Fibroblast of lung (primary cell): ENCODE data around the gene GRP. TPM values are rescaled to one million over a fixed set of nuclear protein-coding genes. Genes with fewer than 3 reads are reported as not detected.

Source experiments
- DNase-seq, 2 donors: peaks; one replicate each; pipeline versions ENCODE4 v3.0.0 to v3.0.0-alpha.2; 2010; ENCODE audit warnings: low read depth in 2 of 2
- H2AFZ ChIP-seq: 2 replicates; pipeline ENCODE4 v1.5.1; 2012; ENCODE audit warnings: low read length, control low read depth, inconsistent platforms
- H3K27ac ChIP-seq: 2 replicates; pipeline ENCODE4 v1.5.1; 2011; ENCODE audit warnings: low read length, control low read depth; ENCODE audit not compliant: insufficient read depth
- H3K27me3 ChIP-seq: 2 replicates; pipeline ENCODE4 v1.5.1; 2011; ENCODE audit warnings: mild to moderate bottlenecking, low read length; ENCODE audit not compliant: control insufficient read depth, insufficient read depth
- H3K36me3 ChIP-seq: 2 replicates; pipeline ENCODE4 v1.5.1; 2011; ENCODE audit warnings: low read length; ENCODE audit not compliant: control insufficient read depth, insufficient read depth
- H3K4me1 ChIP-seq: 2 replicates; pipeline ENCODE4 v1.5.1; 2011; ENCODE audit warnings: low read length; ENCODE audit not compliant: control insufficient read depth, insufficient read depth; ENCODE audit errors: extremely low read depth
- H3K4me2 ChIP-seq: 2 replicates; pipeline ENCODE4 v1.5.1; 2011; ENCODE audit warnings: low read length, control low read depth; ENCODE audit not compliant: insufficient read depth; ENCODE audit errors: extremely low read depth
- H3K4me3 ChIP-seq, 4 experiments: fragments of 200-600 bp in 1 of 4; sonication (generic) in 1 of 4; replicated peaks in 1 of 4; 2 replicates each; pipeline ENCODE4 v1.5.1; 2011 to 2016; ENCODE audit warnings: low read length in 4 of 4, low read depth in 3 of 4, mild to moderate bottlenecking in 3 of 4, control low read depth in 2 of 4, inconsistent platforms in 1 of 4, mixed read lengths in 1 of 4; ENCODE audit not compliant: insufficient read depth in 1 of 4; ENCODE audit errors: control extremely low read depth in 1 of 4
- H3K79me2 ChIP-seq: 2 replicates; pipeline ENCODE4 v1.5.1; 2012; ENCODE audit warnings: mild to moderate bottlenecking, low read length, inconsistent platforms; ENCODE audit not compliant: control insufficient read depth, insufficient read depth
- H3K9ac ChIP-seq: 2 replicates; pipeline ENCODE4 v1.5.1; 2011; ENCODE audit warnings: mild to moderate bottlenecking, low read length, control low read depth; ENCODE audit not compliant: insufficient read depth
- H3K9me3 ChIP-seq: 2 replicates; pipeline ENCODE4 v1.5.1; 2012; ENCODE audit warnings: low read depth, low read length; ENCODE audit not compliant: control insufficient read depth, insufficient read depth
- H4K20me1 ChIP-seq: 2 replicates; pipeline ENCODE4 v1.5.1; 2011; ENCODE audit warnings: low read length; ENCODE audit not compliant: control insufficient read depth, insufficient read depth; ENCODE audit errors: extremely low read depth
- CTCF ChIP-seq, 2 donors: IDR thresholded peaks in 1 of 2; conservative IDR thresholded peaks in 1 of 2; 1 replicate in 1 of 2; 2 replicates in 1 of 2; pipeline ENCODE4 v1.5.1; 2011 to 2012; ENCODE audit warnings: low read length in 2 of 2, control low read depth in 1 of 2, inconsistent platforms in 1 of 2, low read depth in 1 of 2, mild to moderate bottlenecking in 1 of 2
- EZH2 ChIP-seq: IDR thresholded peaks from 2 replicates; pipeline ENCODE4 v1.5.1; 2012; ENCODE audit warnings: low read length, control low read depth, mild to moderate bottlenecking; ENCODE audit errors: missing control alignments
- polyA plus RNA-seq, 2 donors: library from polyadenylated mRNA; depleted of rRNA in 1 of 2; stranded (reverse) in 1 of 2; unstranded in 1 of 2; fragments of >200 nt; gene quantifications; 2 replicates each; pipeline ENCODE4 v1.2.1, GENCODE V29; 2011 to 2012; ENCODE audit warnings: missing spikeins in 1 of 2
- total RNA-seq: library from RNA; depleted of rRNA; stranded (reverse); fragments of >200 nt; gene quantifications from 2 replicates; pipeline ENCODE4 v1.2.1, GENCODE V29; 2014

Gene GRP
- total and polyA plus RNA-seq, 2 donors (not counting 1 experiment from before 2014, with no cell fraction given) = not detected

GRCh38 chr18:59211629-59212028 is 8.3 kb upstream of the GRP start:
- Histone ChIP-seq H4K20me1 (no peaks in the 10 kb centered on the region), H3K27ac (no peak overlapping the region), H3K4me3 (no peak overlapping the region), H3K79me2 (no peaks in the 10 kb centered on the region), H3K9me3 (no peaks in the 10 kb centered on the region), H3K36me3 (no peaks in the 10 kb centered on the region), H3K4me2 (no peak overlapping the region), H3K9ac (no peak overlapping the region), H3K27me3 (peaks cover 21% of the 10 kb centered on the region), H2AFZ (no peak overlapping the region), H3K4me1 (no peaks in the 10 kb centered on the region)
- no peak for DNase-seq
- no peak for TF ChIP-seq EZH2
- no peak for TF ChIP-seq CTCF (conservative IDR thresholded peaks at IDR 0.05 in 1 of 2, IDR thresholded peaks at IDR 0.05 in 1 of 2; ENCODE audit: low read depth in 1 of 2, low read length in 2 of 2)

GRCh38 chr18:59218018-59218417 is 1.9 kb upstream of the GRP start:
- Histone ChIP-seq H2AFZ (no peak overlapping the region), H3K9me3 (no peaks in the 10 kb centered on the region), H3K4me1 (no peaks in the 10 kb centered on the region), H3K4me3 (no peak overlapping the region), H3K27ac (no peak overlapping the region), H3K27me3 (peaks cover 51% of the 10 kb centered on the region), H4K20me1 (no peaks in the 10 kb centered on the region), H3K36me3 (no peaks in the 10 kb centered on the region), H3K9ac (no peak overlapping the region), H3K79me2 (no peaks in the 10 kb centered on the region), H3K4me2 (no peak overlapping the region)
- no peak for DNase-seq
- no peak for TF ChIP-seq CTCF (conservative IDR thresholded peaks at IDR 0.05 in 1 of 2, IDR thresholded peaks at IDR 0.05 in 1 of 2; ENCODE audit: low read depth in 1 of 2, low read length in 2 of 2)
- no peak for TF ChIP-seq EZH2

GRCh38 chr18:59220164-59220783 is 316 bp downstream of the GRP start:
- Histone ChIP-seq H3K4me3 (no peak overlapping the region), H3K4me2 (no peak overlapping the region), H3K36me3 (no peaks in the 10 kb centered on the region), H3K27ac (no peak overlapping the region), H3K79me2 (no peaks in the 10 kb centered on the region), H3K27me3 (peaks cover 51% of the 10 kb centered on the region), H2AFZ (no peak overlapping the region), H3K4me1 (no peaks in the 10 kb centered on the region), H3K9ac (no peak overlapping the region), H4K20me1 (no peaks in the 10 kb centered on the region), H3K9me3 (no peaks in the 10 kb centered on the region)
- DNase-seq = no peak
- no peak for TF ChIP-seq CTCF (conservative IDR thresholded peaks at IDR 0.05 in 1 of 2, IDR thresholded peaks at IDR 0.05 in 1 of 2; ENCODE audit: low read depth in 1 of 2, low read length in 2 of 2)
- TF ChIP-seq EZH2 = peak; percentile 95
